Measurements from ENCODE around the gene GNPTG.

DNA sequence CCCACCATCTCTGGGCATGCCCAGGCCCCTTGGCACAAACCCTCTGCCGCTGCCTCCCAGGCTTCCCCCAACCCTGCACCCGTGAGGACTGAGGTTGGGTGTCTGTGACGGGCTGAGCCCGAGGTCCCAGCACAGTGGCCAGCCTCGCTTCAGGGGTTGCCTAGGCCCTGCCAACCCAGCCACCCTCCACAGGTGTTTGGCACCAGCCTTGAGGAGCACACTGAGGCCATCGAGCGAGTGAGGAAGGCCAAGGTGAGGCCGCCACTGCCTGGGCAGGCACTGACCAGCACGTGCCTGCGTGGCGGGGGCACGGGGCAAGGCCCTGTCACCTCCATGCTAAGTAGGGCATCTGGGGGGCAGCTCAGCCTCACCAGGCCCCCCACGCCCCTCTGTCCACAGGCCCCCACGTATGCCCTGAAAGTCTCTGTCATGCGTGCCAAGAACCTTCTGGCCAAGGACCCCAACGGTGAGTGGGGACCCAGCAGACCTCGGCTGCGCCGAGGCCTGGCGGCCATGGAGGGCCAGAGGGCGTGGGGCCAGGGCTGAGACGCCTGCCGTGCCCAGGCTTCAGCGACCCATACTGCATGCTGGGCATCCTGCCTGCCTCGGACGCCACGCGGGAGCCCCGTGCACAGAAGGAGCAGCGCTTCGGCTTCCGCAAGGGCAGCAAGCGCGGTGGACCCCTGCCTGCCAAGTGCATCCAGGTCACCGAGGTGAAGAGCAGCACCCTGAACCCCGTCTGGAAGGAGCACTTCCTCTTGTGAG is 10.8 kb upstream of the GNPTG start:
- TF ChIP-seq EP300 (IDR thresholded peaks at IDR 0.05; ENCODE audit: borderline replicate concordance in 1 of 2, low read depth in 1 of 2, low read length in 1 of 2): no peak
- no peak for TF ChIP-seq JUND (IDR thresholded peaks at IDR 0.05)
